SK-N-SH (cell line): Measurements from ENCODE around the gene PMM2. TPM values are rescaled to one million over a fixed set of nuclear protein-coding genes. Genes with fewer than 3 reads are reported as not detected.

ENCODE experiments used
- CTCF ChIA-PET: fragments of 300-600, 350-600 bp; formaldehyde crosslinking; extraction: SDS; loops from one replicate; lab custom pipeline; 2021; lab: Yijun Ruan, JAX
- POLR2A ChIA-PET: fragments of 350-600 bp; sonication (Branson Sonifier 250); formaldehyde crosslinking; extraction: SDS; loops from one replicate; lab custom pipeline; 2020; ENCODE audit warnings: antibody characterized with exemption, inconsistent platforms; lab: Yijun Ruan, JAX
- DNase-seq: peaks from one replicate; pipeline ENCODE4 v3.0.0; 2012
- H2AFZ ChIP-seq: fragments of 200-600 bp; sonication (generic); 2 replicates; pipeline ENCODE4 v1.8.1; 2016; ENCODE audit warnings: antibody characterized with exemption, mild to moderate bottlenecking, low read depth
- H3F3A ChIP-seq: fragments of 200-600 bp; sonication (generic); replicated peaks from 2 replicates; pipeline ENCODE3; 2016; ENCODE audit warnings: antibody characterized with exemption, mild to moderate bottlenecking; ENCODE audit not compliant: insufficient read depth
- H3K27ac ChIP-seq, 2 experiments: fragments of 200-500 bp in 1 of 2; fragments of 200-600 bp in 1 of 2; sonication (Bioruptor generic) in 1 of 2; sonication (generic), shearing (Covaris generic) in 1 of 2; 2 replicates each; pipeline versions ENCODE4 v1.5.1 to v1.6.1; 2014 to 2016; ENCODE audit warnings: low read depth in 2 of 2, inconsistent platforms in 1 of 2, low read length in 1 of 2, mild to moderate bottlenecking in 1 of 2, mixed read lengths in 1 of 2
- H3K27me3 ChIP-seq: fragments of 200-600 bp; sonication (generic), shearing (Covaris generic); 2 replicates; pipeline ENCODE4 v1.6.1; 2016; ENCODE audit warnings: mixed run types; ENCODE audit not compliant: insufficient read depth
- H3K36me3 ChIP-seq, 2 experiments: fragments of 200-500 bp in 1 of 2; fragments of 200-600 bp in 1 of 2; sonication (Bioruptor generic) in 1 of 2; sonication (generic) in 1 of 2; replicated peaks in 1 of 2; 2 replicates each; pipeline versions ENCODE3 to v1.5.1; 2014 to 2016; ENCODE audit warnings: low read length in 1 of 2, mild to moderate bottlenecking in 1 of 2; ENCODE audit not compliant: insufficient read depth in 2 of 2, control insufficient read depth in 1 of 2
- H3K4me1 ChIP-seq, 2 experiments: fragments of 200-500 bp in 1 of 2; fragments of 200-600 bp in 1 of 2; sonication (Bioruptor generic) in 1 of 2; sonication (generic), shearing (Covaris generic) in 1 of 2; 2 replicates each; pipeline versions ENCODE4 v1.5.1 to v1.6.1; 2014 to 2016; ENCODE audit warnings: low read depth in 1 of 2, low read length in 1 of 2, mixed run types in 1 of 2; ENCODE audit not compliant: insufficient read depth in 2 of 2, control insufficient read depth in 1 of 2
- H3K4me2 ChIP-seq: fragments of 200-600 bp; sonication (generic), shearing (Covaris generic); 2 replicates; pipeline ENCODE4 v1.6.1; 2017; ENCODE audit warnings: mixed run types
- H3K4me3 ChIP-seq, 2 experiments: fragments of 200-500 bp in 1 of 2; fragments of 200-600 bp in 1 of 2; sonication (Bioruptor generic) in 1 of 2; sonication (generic), shearing (Covaris generic) in 1 of 2; 2 replicates each; pipeline versions ENCODE4 v1.5.1 to v1.8.1; 2014 to 2016; ENCODE audit warnings: low read depth in 2 of 2, inconsistent platforms in 1 of 2, low read length in 1 of 2, mild to moderate bottlenecking in 1 of 2, mixed read lengths in 1 of 2, moderate library complexity in 1 of 2
- H3K79me2 ChIP-seq: fragments of 200-600 bp; sonication (generic); 2 replicates; pipeline ENCODE4 v1.8.1; 2017; ENCODE audit warnings: mild to moderate bottlenecking; ENCODE audit not compliant: insufficient read depth
- H3K9ac ChIP-seq: fragments of 200-600 bp; sonication (generic); 2 replicates; pipeline ENCODE4 v1.6.1; 2017; ENCODE audit warnings: mixed run types
- H3K9me2 ChIP-seq: fragments of 200-600 bp; sonication (generic); 2 replicates; pipeline ENCODE4 v1.6.1; 2017; ENCODE audit warnings: mixed run types
- H3K9me3 ChIP-seq: fragments of 200-600 bp; sonication (generic); 2 replicates; pipeline ENCODE4 v1.6.1; 2017; ENCODE audit warnings: mixed run types, mild to moderate bottlenecking, moderate library complexity
- H4K20me1 ChIP-seq: fragments of 200-600 bp; sonication (generic); 2 replicates; pipeline ENCODE4 v1.6.1; 2017; ENCODE audit warnings: mild to moderate bottlenecking, mixed run types; ENCODE audit not compliant: insufficient read depth
- ELF1 ChIP-seq: IDR thresholded peaks from 2 replicates; pipeline ENCODE4 v1.4.0; 2012
- EP300 ChIP-seq, 2 experiments: IDR thresholded peaks; 2 replicates each; pipeline versions ENCODE4 v1.4.0 to v1.6.1; 2012; ENCODE audit warnings: borderline replicate concordance in 1 of 2, low read depth in 1 of 2, low read length in 1 of 2
- NFIC ChIP-seq: IDR thresholded peaks from 2 replicates; pipeline ENCODE4 v1.4.0; 2012; ENCODE audit warnings: borderline replicate concordance
- RCOR1 ChIP-seq: fragments of 150-350 bp; IDR thresholded peaks from 2 replicates; pipeline ENCODE4 v1.6.1; 2017; ENCODE audit warnings: antibody characterized with exemption, low read length
- USF1 ChIP-seq: IDR thresholded peaks from 2 replicates; pipeline ENCODE4 v1.4.0; 2012; ENCODE audit warnings: low read depth, borderline replicate concordance
- ZBTB33 ChIP-seq: IDR thresholded peaks from 2 replicates; pipeline ENCODE4 v1.4.0; 2012; ENCODE audit warnings: low read depth, borderline replicate concordance
- WGBS: methylation state at CpG from one replicate; pipeline ENCODE4 v1.1.6; 2017; ENCODE audit warnings: low lambda C conversion rate; 5-methylcytosine and 5-hydroxymethylcytosine counted together
- polyA plus RNA-seq, 3 experiments: library from polyadenylated mRNA; depleted of rRNA; stranded (reverse); fragments of >200 nt; gene quantifications; 2 replicates each; pipeline ENCODE4 v1.2.3, GENCODE V29; 2012
- TF ChIP-seq, protein P1 (sequence below): IDR thresholded peaks from 2 replicates; pipeline ENCODE4 v1.6.1; 2012; ENCODE audit warnings: mild to moderate bottlenecking, low read depth, low read length, moderate library complexity

Gene PMM2
- polyA plus RNA-seq, 1 of the 3 experiments (the other 2 are of a cell fraction): 24.3 TPM

GRCh38 chr16:8775359-8775758, 22.3 kb upstream of the PMM2 start:
- POLR2A ChIA-PET: no interaction called here
- no peak overlapping the region for H2AFZ ChIP-seq
- H3K36me3 ChIP-seq: no peaks in the 10 kb centered on the region
- H3K27ac ChIP-seq: no peak overlapping the region
- no peak overlapping the region for H3K4me3 ChIP-seq
- H3K27me3 ChIP-seq: no peaks in the 10 kb centered on the region
- no peaks in the 10 kb centered on the region for H3K79me2 ChIP-seq
- H4K20me1 ChIP-seq: no peaks in the 10 kb centered on the region
- no peaks in the 10 kb centered on the region for H3K4me1 ChIP-seq
- DNase-seq: no peak
- no peaks in the 10 kb centered on the region for H3K9me2 ChIP-seq
- TF ChIP-seq, protein P1, sequence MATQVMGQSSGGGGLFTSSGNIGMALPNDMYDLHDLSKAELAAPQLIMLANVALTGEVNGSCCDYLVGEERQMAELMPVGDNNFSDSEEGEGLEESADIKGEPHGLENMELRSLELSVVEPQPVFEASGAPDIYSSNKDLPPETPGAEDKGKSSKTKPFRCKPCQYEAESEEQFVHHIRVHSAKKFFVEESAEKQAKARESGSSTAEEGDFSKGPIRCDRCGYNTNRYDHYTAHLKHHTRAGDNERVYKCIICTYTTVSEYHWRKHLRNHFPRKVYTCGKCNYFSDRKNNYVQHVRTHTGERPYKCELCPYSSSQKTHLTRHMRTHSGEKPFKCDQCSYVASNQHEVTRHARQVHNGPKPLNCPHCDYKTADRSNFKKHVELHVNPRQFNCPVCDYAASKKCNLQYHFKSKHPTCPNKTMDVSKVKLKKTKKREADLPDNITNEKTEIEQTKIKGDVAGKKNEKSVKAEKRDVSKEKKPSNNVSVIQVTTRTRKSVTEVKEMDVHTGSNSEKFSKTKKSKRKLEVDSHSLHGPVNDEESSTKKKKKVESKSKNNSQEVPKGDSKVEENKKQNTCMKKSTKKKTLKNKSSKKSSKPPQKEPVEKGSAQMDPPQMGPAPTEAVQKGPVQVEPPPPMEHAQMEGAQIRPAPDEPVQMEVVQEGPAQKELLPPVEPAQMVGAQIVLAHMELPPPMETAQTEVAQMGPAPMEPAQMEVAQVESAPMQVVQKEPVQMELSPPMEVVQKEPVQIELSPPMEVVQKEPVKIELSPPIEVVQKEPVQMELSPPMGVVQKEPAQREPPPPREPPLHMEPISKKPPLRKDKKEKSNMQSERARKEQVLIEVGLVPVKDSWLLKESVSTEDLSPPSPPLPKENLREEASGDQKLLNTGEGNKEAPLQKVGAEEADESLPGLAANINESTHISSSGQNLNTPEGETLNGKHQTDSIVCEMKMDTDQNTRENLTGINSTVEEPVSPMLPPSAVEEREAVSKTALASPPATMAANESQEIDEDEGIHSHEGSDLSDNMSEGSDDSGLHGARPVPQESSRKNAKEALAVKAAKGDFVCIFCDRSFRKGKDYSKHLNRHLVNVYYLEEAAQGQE: no peak
- no peak for TF ChIP-seq RCOR1
- TF ChIP-seq USF1: no peak
- H3K9ac ChIP-seq: no peak overlapping the region
- CTCF ChIA-PET: no interaction called here
- no peak overlapping the region for H3K4me2 ChIP-seq
- H3K9me3 ChIP-seq: no peaks in the 10 kb centered on the region
- whole genome bisulfite sequencing: 38% methylated on average over 1 of the region's 1 CpG
- H3F3A ChIP-seq: no peaks in the 10 kb centered on the region

DNA sequence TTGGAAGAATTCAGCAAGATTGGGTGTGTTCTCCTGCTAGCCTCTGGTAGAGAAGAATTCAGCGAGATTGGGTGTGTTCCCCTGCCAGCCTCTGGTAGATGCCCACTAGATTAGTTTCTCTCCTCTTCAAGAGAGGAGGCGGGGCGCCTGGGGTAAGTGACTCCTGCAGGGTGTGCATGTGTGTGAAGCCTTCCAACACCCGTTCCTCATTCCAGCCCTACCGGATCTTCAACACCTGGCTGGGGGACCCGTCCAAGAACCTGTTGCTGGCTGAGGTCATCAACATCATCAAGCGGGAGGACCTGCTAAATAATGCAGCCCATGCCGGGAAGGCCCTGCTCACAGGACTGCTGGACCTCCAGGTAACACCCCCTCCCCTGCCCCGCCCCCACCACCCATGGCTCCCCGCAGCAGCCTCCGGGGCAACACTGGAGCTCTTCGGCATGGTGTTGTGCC, 21.5 kb upstream of the PMM2 start:
- Histone ChIP-seq H3F3A (no peaks in the 10 kb centered on the region), H3K79me2 (no peaks in the 10 kb centered on the region), H3K9ac (no peak overlapping the region), H3K27ac (no peak overlapping the region), H3K4me3 (no peak overlapping the region), H2AFZ (no peak overlapping the region), H3K36me3 (no peaks in the 10 kb centered on the region), H3K9me3 (no peaks in the 10 kb centered on the region), H3K9me2 (no peaks in the 10 kb centered on the region), H4K20me1 (no peaks in the 10 kb centered on the region), H3K4me2 (no peak overlapping the region), H3K27me3 (no peaks in the 10 kb centered on the region)
- CTCF ChIA-PET: interaction anchor here (0.8 to 5.8 kb wide), 2 partner anchors 15 to 115 kb away, joined by 3 to 30 read pairs; no protein-coding TSS in a partner anchor
- no peak for DNase-seq
- TF ChIP-seq ELF1 (no peak), NFIC (no peak), EP300 (IDR thresholded peaks at IDR 0.05; ENCODE audit: borderline replicate concordance in 1 of 2, low read depth in 1 of 2, low read length in 1 of 2) (no peak), ZBTB33 (no peak), RCOR1 (no peak)
- TF ChIP-seq, all 33 proteins: peak for 0
- POLR2A ChIA-PET: no interaction called here
- 65% methylated on average over 5 of the region's 12 CpGs for WGBS
- no peaks in the 10 kb centered on the region for H3K4me1 ChIP-seq
